Astrocyte of the cerebellum (primary cell): ENCODE data around the gene ARHGEF7.

Experiments used
- DNase-seq: peaks from one replicate; pipeline ENCODE4 v3.0.0-alpha.2; 2011; ENCODE audit warnings: low read depth
- H3K4me3 ChIP-seq: 2 replicates; pipeline ENCODE4 v1.5.1; 2011; ENCODE audit warnings: mild to moderate bottlenecking, low read depth, low read length, moderate library complexity
- CTCF ChIP-seq: IDR thresholded peaks from 2 replicates; pipeline ENCODE4 v1.5.1; 2012; ENCODE audit warnings: low read length, low read depth, moderate library complexity, mild to moderate bottlenecking; ENCODE audit errors: missing control alignments
- in situ Hi-C: cut with HindIII; loops from 2 replicates; pipeline ENCODE4 v1.10.0; 2017; ENCODE audit warnings: low sequenced_read_pairs

ARHGEF7 gene

GRCh38 chr13:111261326-111261725 is 146.2 kb downstream of the ARHGEF7 start:
- in situ Hi-C loops, result no loop called here
- H3K4me3 ChIP-seq, result no peak overlapping the region
- no peak for DNase-seq
- TF ChIP-seq CTCF, result no peak

DNA sequence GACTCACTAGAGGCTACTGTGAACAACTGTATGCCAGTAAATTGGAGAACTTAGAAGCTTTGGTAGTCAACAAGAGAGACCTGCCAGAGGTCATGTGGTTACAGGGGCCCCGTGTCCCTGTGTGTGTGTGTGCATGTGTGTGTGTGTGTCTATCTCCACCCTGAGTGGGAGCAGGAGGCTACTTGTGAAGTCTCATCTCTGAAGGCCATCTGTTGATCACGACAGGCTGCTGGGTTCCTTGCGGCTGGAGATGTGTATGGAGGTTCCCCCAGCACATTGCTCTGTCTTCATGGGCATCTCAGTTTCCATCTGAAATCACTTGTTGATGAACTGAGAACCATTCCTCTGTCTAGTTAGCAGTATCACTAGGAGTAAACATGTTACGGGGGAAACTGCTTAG is 147.2 kb downstream of the ARHGEF7 start:
- in situ Hi-C loops, result no loop called here
- TF ChIP-seq CTCF, result no peak
- H3K4me3 ChIP-seq, result no peak overlapping the region
- no peak for DNase-seq

DNA sequence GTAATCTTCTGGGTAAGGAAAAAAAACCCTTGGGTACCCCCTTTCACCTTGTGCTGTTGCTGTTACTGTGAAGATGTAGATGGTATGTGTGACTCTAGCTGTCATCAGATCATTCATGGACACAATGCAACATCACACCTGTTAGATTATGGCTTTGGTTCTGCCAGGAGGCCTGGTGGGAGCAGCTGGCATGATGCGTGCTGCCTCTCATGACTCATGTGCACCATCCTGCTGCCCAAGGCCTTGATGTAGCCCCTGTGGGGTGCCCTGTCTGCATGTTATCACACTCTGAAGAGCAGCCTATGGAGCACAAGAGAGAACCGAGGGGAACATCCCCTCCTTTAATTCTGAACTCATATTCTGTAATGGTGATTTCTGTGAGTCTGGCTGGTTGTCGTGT is 147.6 kb downstream of the ARHGEF7 start:
- H3K4me3 ChIP-seq, result no peak overlapping the region
- DNase-seq, result no peak
- no peak for TF ChIP-seq CTCF
- in situ Hi-C loops, result no loop called here

GRCh38 chr13:111263566-111263965 is 148.5 kb downstream of the ARHGEF7 start:
- no peak overlapping the region for H3K4me3 ChIP-seq
- in situ Hi-C loops, result no loop called here
- DNase-seq, result no peak
- no peak for TF ChIP-seq CTCF

GRCh38 chr13:111265006-111265700 is 150.0 kb downstream of the ARHGEF7 start:
- no peak overlapping the region for H3K4me3 ChIP-seq
- in situ Hi-C loops, result no loop called here
- TF ChIP-seq CTCF, result no peak
- no peak for DNase-seq

DNA sequence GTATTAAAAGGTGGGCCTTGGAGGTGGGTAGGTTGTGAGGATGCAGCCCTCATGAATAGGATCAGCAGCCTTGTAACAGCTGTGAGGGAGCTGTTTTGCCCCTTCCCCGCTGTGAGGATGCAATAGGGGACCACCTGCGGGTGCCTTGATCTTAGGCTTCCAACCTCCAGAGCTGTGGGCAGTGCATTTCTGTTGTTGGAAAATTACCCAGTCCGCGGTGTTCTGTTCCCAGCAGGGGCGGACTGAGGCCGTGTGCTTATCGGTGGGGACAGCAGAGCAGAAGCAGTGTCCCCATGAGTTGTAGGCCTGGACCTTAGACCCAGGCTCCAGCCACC is 150.6 kb downstream of the ARHGEF7 start:
- no peak for TF ChIP-seq CTCF
- H3K4me3 ChIP-seq, result no peak overlapping the region
- in situ Hi-C loops, result no loop called here
- no peak for DNase-seq
